ENCODE results near the gene SYT1.
A peak's percentile ranks its signal among the peaks of the same experiment; 100 is the strongest.

The SYT1 gene

DNA sequence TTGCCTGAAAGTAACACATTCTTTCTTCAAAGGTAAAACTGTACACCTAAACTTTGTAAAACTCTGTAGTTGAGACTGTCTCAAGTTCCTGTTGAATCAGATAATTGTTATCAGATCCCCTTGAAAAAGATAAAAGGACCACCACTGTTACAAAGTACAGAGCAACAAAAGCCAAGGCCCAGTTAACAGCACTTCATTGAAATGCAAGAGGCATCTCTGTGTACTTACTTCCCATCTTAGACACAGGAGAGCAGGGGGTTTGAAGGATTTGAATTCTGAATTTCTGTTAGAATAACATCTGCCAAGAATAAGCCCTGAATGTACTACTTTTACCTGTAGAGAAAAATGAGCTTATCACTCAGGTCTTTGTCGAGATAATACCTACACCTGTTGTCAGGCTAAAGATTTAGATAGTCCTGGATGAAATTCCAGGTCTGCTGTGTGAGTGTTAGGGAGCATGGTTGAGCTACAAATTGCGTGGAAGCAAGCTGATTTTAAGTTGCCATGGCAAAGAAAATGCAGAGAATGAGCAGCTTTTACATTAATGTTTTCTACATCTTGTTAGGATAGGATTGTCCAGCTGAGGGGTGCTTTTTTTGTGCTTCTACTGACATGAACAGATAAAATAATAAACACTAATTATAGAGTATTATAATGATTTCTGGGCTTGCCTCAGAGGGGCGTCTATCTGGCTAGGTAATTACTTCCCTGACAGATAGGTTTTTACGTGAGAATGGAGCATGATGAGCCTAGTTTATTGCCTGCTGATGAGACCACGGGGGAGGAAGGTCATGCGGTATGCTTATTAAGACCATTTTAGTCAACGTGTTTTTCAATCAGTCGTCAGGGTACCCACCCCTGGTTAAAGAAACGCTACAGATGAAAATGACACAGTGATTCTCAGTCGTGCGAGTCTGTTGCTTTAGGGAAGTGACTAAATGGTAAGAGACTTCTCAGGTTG lies 517.0 kb downstream of the SYT1 start:
- FAIRE-seq (no peak), DNase-seq (ENCODE audit: insufficient read length, low spot score) (no peak)
- TF ChIP-seq, protein P1, sequence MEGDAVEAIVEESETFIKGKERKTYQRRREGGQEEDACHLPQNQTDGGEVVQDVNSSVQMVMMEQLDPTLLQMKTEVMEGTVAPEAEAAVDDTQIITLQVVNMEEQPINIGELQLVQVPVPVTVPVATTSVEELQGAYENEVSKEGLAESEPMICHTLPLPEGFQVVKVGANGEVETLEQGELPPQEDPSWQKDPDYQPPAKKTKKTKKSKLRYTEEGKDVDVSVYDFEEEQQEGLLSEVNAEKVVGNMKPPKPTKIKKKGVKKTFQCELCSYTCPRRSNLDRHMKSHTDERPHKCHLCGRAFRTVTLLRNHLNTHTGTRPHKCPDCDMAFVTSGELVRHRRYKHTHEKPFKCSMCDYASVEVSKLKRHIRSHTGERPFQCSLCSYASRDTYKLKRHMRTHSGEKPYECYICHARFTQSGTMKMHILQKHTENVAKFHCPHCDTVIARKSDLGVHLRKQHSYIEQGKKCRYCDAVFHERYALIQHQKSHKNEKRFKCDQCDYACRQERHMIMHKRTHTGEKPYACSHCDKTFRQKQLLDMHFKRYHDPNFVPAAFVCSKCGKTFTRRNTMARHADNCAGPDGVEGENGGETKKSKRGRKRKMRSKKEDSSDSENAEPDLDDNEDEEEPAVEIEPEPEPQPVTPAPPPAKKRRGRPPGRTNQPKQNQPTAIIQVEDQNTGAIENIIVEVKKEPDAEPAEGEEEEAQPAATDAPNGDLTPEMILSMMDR (IDR thresholded peaks at IDR 0.05; ENCODE audit: insufficient read depth, missing control alignments): no peak

- DNase-seq (ENCODE audit: insufficient read length, low spot score) (no peak), FAIRE-seq (no peak)
- TF ChIP-seq, protein P1 (IDR thresholded peaks at IDR 0.05; ENCODE audit: insufficient read depth, missing control alignments): no peak
Measured at GRCh38 chr12:79384551-79384950, 520.0 kb downstream of the SYT1 start.

- DNase-seq (ENCODE audit: insufficient read length, low spot score): no peak
- TF ChIP-seq, protein P1 (IDR thresholded peaks at IDR 0.05; ENCODE audit: insufficient read depth, missing control alignments): no peak
- no peak for FAIRE-seq
Measured at GRCh38 chr12:79388011-79388410, 523.4 kb downstream of the SYT1 start.

DNA sequence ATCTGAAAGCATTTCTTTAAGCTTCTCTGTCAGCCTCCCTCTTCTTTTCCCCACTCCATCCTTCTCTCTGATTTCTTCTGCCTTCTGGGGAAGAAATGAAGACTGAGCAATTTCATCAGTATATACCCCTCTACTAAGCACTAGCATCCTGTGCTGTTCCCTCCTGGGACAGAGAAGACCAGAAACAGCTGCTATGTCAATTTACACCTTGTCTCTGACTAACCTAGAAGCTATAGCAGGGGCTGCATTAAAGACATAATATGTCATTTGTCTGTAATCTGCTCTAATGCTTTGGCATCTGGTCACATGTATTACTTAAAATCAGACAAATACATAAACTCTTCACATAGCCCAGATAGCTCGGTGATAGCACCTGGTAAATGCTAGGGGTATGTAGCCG lies 529.3 kb downstream of the SYT1 start:
- TF ChIP-seq, protein P1 (IDR thresholded peaks at IDR 0.05; ENCODE audit: insufficient read depth, missing control alignments): no peak
- peak; percentile 46 for FAIRE-seq

DNA sequence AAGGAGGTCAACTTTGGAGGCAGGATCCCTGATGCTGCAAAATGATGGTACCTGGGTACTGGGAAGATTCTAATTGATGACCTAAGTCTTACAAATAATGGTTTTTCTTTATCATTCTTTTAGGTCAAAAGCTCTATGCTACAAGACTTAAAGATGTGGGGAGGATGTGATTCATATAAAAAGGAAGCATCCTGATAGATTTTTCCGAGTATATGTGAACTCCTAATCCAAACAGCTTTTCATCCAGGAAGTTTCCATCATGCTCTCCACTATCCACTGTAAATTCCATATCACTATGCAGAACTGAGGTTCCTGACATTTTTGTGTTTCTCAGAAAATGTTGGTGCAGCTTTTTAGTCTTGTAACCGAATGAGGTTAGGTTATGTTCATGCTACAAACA lies 533.0 kb downstream of the SYT1 start:
- DNase-seq (ENCODE audit: insufficient read length, low spot score) (no peak), FAIRE-seq (no peak)
- TF ChIP-seq, protein P1 (IDR thresholded peaks at IDR 0.05; ENCODE audit: insufficient read depth, missing control alignments): no peak

More for the DNA sequence above, 529.3 kb downstream of the SYT1 start:
- DNase-seq (ENCODE audit: insufficient read length, low spot score): no peak

- no peak for DNase-seq (ENCODE audit: insufficient read length, low spot score)
- TF ChIP-seq, protein P1 (IDR thresholded peaks at IDR 0.05; ENCODE audit: insufficient read depth, missing control alignments): no peak
Measured at GRCh38 chr12:79400481-79400880, 535.9 kb downstream of the SYT1 start.

GRCh38 chr12:79402606-79403005 lies 538.0 kb downstream of the SYT1 start:
- TF ChIP-seq, protein P1 (IDR thresholded peaks at IDR 0.05; ENCODE audit: insufficient read depth, missing control alignments): no peak
- no peak for DNase-seq (ENCODE audit: insufficient read length, low spot score)
- FAIRE-seq: no peak

More at GRCh38 chr12:79400481-79400880, 535.9 kb downstream of the SYT1 start:
- FAIRE-seq: no peak

All from D721Med (cell line).